ENCODE measurements around the gene SELENOK. TPM values are rescaled to one million over a fixed set of nuclear protein-coding genes. Genes with fewer than 3 reads are reported as not detected.

SELENOK gene
- total RNA-seq, 1 donor from 2014 or later, result 76.6 TPM

DNA sequence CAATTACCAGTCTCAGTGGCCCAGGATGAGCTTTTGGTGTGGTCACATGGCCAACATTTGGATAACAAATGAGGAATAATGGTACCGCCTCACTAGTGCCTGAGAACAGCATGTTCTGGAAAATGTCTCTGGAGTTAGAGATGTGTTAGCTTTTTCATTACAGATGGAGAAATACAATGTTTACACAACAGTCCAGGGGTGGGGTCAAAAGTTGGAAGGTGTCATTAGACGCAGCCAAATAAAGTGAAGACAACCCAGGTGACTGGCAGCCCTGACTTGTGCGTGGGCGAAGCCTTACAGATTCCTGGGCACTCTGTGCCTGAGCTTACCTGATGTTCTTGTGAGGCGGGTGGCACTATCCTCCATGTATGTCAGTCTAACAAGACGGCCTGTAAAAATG lies 32.5 kb downstream of the SELENOK start:
- H3K9me3 ChIP-seq (ENCODE audit: low read depth), result no peaks in the 10 kb centered on the region
- no peak for DNase-seq (ENCODE audit: low spot score)
- no peak overlapping the region for H3K27ac ChIP-seq
- Mint-ChIP-seq H3K9me3 (no peaks in the 10 kb centered on the region), H3K4me3 (no peak overlapping the region), H3K27ac (no peak overlapping the region), H3K36me3 (peaks cover 21% of the 10 kb centered on the region), H3K27me3 (ENCODE audit: insufficient read depth, low read depth) (no peaks in the 10 kb centered on the region), H3K4me1 (peaks cover 8% of the 10 kb centered on the region)
- H3K4me2 ChIP-seq, result no peak overlapping the region
- H3K9ac ChIP-seq, result no peak overlapping the region
- H3K27me3 ChIP-seq, result no peaks in the 10 kb centered on the region
- no peak overlapping the region for H2AFZ ChIP-seq (replicated peaks)
- no peaks in the 10 kb centered on the region for H3K4me1 ChIP-seq
- H4K20me1 ChIP-seq (ENCODE audit: low read depth), result no peaks in the 10 kb centered on the region
- TF ChIP-seq EZH2phosphoT487 (IDR thresholded peaks at IDR 0.05), result no peak
- no peak for TF ChIP-seq EZH2 (IDR thresholded peaks at IDR 0.05)
- TF ChIP-seq, protein P1, sequence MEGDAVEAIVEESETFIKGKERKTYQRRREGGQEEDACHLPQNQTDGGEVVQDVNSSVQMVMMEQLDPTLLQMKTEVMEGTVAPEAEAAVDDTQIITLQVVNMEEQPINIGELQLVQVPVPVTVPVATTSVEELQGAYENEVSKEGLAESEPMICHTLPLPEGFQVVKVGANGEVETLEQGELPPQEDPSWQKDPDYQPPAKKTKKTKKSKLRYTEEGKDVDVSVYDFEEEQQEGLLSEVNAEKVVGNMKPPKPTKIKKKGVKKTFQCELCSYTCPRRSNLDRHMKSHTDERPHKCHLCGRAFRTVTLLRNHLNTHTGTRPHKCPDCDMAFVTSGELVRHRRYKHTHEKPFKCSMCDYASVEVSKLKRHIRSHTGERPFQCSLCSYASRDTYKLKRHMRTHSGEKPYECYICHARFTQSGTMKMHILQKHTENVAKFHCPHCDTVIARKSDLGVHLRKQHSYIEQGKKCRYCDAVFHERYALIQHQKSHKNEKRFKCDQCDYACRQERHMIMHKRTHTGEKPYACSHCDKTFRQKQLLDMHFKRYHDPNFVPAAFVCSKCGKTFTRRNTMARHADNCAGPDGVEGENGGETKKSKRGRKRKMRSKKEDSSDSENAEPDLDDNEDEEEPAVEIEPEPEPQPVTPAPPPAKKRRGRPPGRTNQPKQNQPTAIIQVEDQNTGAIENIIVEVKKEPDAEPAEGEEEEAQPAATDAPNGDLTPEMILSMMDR (IDR thresholded peaks at IDR 0.05), result no peak
- no peaks in the 10 kb centered on the region for H3F3A ChIP-seq (ENCODE audit: low read depth)
- H3K79me2 ChIP-seq (ENCODE audit: low read depth), result no peaks in the 10 kb centered on the region
- H3K4me3 ChIP-seq, result no peak overlapping the region
- H3K36me3 ChIP-seq, result peaks cover 10% of the 10 kb centered on the region

DNA sequence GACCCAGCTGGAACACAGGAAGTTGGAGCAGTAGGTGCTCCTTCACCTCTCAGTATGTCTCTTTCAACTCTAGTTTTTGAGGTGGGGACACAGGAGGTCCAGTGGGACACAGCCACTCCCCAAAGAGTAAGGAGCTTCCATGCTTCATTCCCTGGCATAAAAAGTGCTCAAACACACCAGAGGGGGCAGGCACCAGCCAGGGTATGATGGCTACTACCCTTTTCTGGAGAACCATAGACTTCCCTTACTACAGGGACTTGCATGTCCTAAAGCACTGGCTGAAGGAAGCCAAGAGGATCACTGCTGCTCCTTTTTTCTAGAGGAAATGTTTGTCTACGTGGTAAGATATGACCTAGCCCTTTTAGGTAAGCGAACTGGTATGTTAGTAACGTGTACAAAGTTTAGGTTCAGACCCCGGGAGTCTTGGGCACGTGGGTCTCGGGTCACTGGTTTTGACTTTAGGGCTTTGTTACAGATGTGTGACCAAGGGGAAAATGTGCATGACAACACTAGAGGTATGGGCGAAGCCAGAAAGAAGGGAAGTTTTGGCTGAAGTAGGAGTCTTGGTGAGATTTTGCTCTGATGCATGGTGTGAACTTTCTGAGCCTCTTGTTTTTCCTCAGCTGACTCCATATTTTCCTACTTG lies 33.4 kb downstream of the SELENOK start:
- TF ChIP-seq EZH2phosphoT487 (IDR thresholded peaks at IDR 0.05) (no peak), EZH2 (IDR thresholded peaks at IDR 0.05) (no peak)
- TF ChIP-seq, protein P1 (IDR thresholded peaks at IDR 0.05), result no peak
- Histone ChIP-seq H4K20me1 (ENCODE audit: low read depth) (no peaks in the 10 kb centered on the region), H3F3A (ENCODE audit: low read depth) (no peaks in the 10 kb centered on the region), H3K9me3 (ENCODE audit: low read depth) (no peaks in the 10 kb centered on the region), H3K27me3 (no peaks in the 10 kb centered on the region), H3K9ac (no peak overlapping the region), H3K4me1 (no peaks in the 10 kb centered on the region), H3K27ac (no peak overlapping the region), H3K4me2 (no peak overlapping the region), H3K4me3 (no peak overlapping the region), H3K79me2 (ENCODE audit: low read depth) (no peaks in the 10 kb centered on the region), H2AFZ (replicated peaks) (no peak overlapping the region), H3K36me3 (peaks cover 10% of the 10 kb centered on the region)
- Mint-ChIP-seq H3K4me3 (no peak overlapping the region), H3K36me3 (peaks cover 18% of the 10 kb centered on the region), H3K27ac (no peak overlapping the region), H3K4me1 (peaks cover 8% of the 10 kb centered on the region), H3K27me3 (ENCODE audit: insufficient read depth, low read depth) (no peaks in the 10 kb centered on the region), H3K9me3 (no peaks in the 10 kb centered on the region)
- DNase-seq (ENCODE audit: low spot score), result no peak

GRCh38 chr3:53856964-53857363 lies 34.7 kb downstream of the SELENOK start:
- Mint-ChIP-seq H3K36me3 (peaks cover 8% of the 10 kb centered on the region), H3K9me3 (no peaks in the 10 kb centered on the region), H3K4me3 (no peak overlapping the region), H3K27ac (no peak overlapping the region), H3K4me1 (peaks cover 8% of the 10 kb centered on the region), H3K27me3 (ENCODE audit: insufficient read depth, low read depth) (no peaks in the 10 kb centered on the region)
- Histone ChIP-seq H3K27me3 (no peaks in the 10 kb centered on the region), H3K4me3 (no peak overlapping the region), H3K79me2 (ENCODE audit: low read depth) (no peaks in the 10 kb centered on the region), H3K4me2 (no peak overlapping the region), H3F3A (ENCODE audit: low read depth) (no peaks in the 10 kb centered on the region), H4K20me1 (ENCODE audit: low read depth) (no peaks in the 10 kb centered on the region), H3K27ac (no peak overlapping the region), H3K4me1 (no peaks in the 10 kb centered on the region), H2AFZ (replicated peaks) (no peak overlapping the region), H3K9me3 (ENCODE audit: low read depth) (no peaks in the 10 kb centered on the region), H3K9ac (no peak overlapping the region), H3K36me3 (peaks cover 10% of the 10 kb centered on the region)
- no peak for TF ChIP-seq EZH2 (IDR thresholded peaks at IDR 0.05)
- TF ChIP-seq, protein P1 (IDR thresholded peaks at IDR 0.05), result no peak
- no peak for TF ChIP-seq EZH2phosphoT487 (IDR thresholded peaks at IDR 0.05)
- no peak for DNase-seq (ENCODE audit: low spot score)
